ENCODE results near the gene DNAH12. TPM values are rescaled to one million over a fixed set of nuclear protein-coding genes. Genes with fewer than 3 reads are reported as not detected.
A peak's percentile ranks its signal among the peaks of the same experiment; 100 is the strongest.

DNAH12 gene
- total RNA-seq, 5 donors from 2014 or later (not counting 1 experiment from before 2014, with no cell fraction given), result 0.12 to 0.39 (median 0.25) TPM

DNA sequence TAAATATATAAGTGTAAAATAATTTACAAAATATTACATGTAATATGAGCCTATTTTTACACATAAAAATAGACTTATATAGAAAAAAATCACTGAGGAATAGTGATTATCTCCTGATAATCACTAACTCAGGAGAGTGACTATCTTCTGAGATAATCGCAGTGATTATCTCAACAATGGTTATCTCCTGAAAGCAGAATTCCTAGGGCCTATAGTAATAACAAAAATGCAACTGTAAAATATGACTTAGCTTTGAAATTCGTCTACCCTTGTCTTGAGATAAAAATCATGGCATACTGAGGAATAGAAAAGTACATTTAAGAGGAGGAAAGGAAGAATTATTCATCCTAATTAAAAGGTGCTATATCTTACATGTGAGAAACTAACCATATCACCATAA lies 134.7 kb downstream of the DNAH12 start:
- ChIA-PET POLR2A (no interaction called here), CTCF (no interaction called here)
- no peaks in the 10 kb centered on the region for H3K4me1 Mint-ChIP-seq
- no peak overlapping the region for H3K27ac ChIP-seq (ENCODE audit: low read length)
- DNase-seq (no peak), ATAC-seq (replicated peaks in 1 of 4) (no peak)
- no peak overlapping the region for H3K27ac Mint-ChIP-seq
- peaks cover 10 to 15% of the 10 kb centered on the region in 2 donors for H3K27me3 Mint-ChIP-seq
- no peak overlapping the region for H3K4me3 Mint-ChIP-seq
- H3K4me3 ChIP-seq (ENCODE audit: control insufficient read depth in 1 of 2, extremely low read depth in 1 of 2, low read length in 1 of 2), result no peak overlapping the region
- no peaks in the 10 kb centered on the region for H3K36me3 Mint-ChIP-seq
- no peaks in the 10 kb centered on the region for H3K9me3 ChIP-seq
- no peaks in the 10 kb centered on the region for H3K36me3 ChIP-seq (ENCODE audit: control insufficient read depth in 2 of 2, extremely low read depth in 1 of 2, insufficient read depth in 1 of 2, low read length in 1 of 2)
- no peaks in the 10 kb centered on the region for H3K27me3 ChIP-seq (replicated peaks in 1 of 2; ENCODE audit: control insufficient read depth in 2 of 2, extremely low read depth in 1 of 2, insufficient read depth in 2 of 2, low read length in 1 of 2)
- no CpG with 5 or more reads among the region's 2 CpGs for WGBS (ENCODE audit: insufficient coverage)
- H3K4me1 ChIP-seq (ENCODE audit: control insufficient read depth in 1 of 2, extremely low read depth in 1 of 2, insufficient read depth in 2 of 2, low read length in 2 of 2), result no peaks in the 10 kb centered on the region
- no peaks in the 10 kb centered on the region for H3K9me3 Mint-ChIP-seq

DNA sequence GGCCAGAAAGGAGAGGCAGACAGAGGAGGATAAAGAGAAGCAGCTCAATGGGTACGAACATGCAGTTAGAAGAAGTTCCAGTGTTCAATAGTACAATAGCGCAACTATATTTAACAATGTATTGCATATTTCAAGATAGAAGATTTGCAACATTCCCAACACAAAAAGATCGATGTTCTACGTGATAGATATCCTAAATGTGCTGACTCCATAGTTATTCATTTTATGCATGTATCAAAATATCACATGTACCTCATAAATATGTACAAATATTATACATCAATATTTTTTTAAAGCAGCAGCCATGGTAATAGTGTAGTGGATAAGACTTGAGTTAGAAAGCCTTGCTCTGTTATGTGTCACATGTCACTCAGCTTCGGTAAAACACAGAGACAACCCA lies 141.5 kb downstream of the DNAH12 start:
- peaks cover 3% of the 10 kb centered on the region for H3K9me3 ChIP-seq
- ChIA-PET CTCF (no interaction called here), POLR2A (no interaction called here)
- no peak overlapping the region for H3K27ac ChIP-seq (ENCODE audit: low read length)
- Mint-ChIP-seq H3K36me3 (no peaks in the 10 kb centered on the region), H3K27me3 (peaks cover under 1% of the 10 kb centered on the region in 2 donors), H3K4me1 (peaks cover 4 to 5% (median 4%) of the 10 kb centered on the region in 3 donors), H3K27ac (no peak overlapping the region), H3K9me3 (no peaks in the 10 kb centered on the region), H3K4me3 (no peak overlapping the region)
- no peak for DNase-seq
- H3K36me3 ChIP-seq (ENCODE audit: control insufficient read depth in 2 of 2, extremely low read depth in 1 of 2, insufficient read depth in 1 of 2, low read length in 1 of 2), result no peaks in the 10 kb centered on the region
- no peak overlapping the region for H3K4me3 ChIP-seq (ENCODE audit: control insufficient read depth in 1 of 2, extremely low read depth in 1 of 2, low read length in 1 of 2)
- ATAC-seq (replicated peaks in 1 of 4), result no peak
- WGBS (ENCODE audit: insufficient coverage), result no CpG with 5 or more reads among the region's 5 CpGs
- no peaks in the 10 kb centered on the region for H3K27me3 ChIP-seq (replicated peaks in 1 of 2; ENCODE audit: control insufficient read depth in 2 of 2, extremely low read depth in 1 of 2, insufficient read depth in 2 of 2, low read length in 1 of 2)
- H3K4me1 ChIP-seq (ENCODE audit: control insufficient read depth in 1 of 2, extremely low read depth in 1 of 2, insufficient read depth in 2 of 2, low read length in 2 of 2), result peaks cover 0 to under 1% of the 10 kb centered on the region in 2 experiments

- no CpG with 5 or more reads among the region's 3 CpGs for WGBS (ENCODE audit: insufficient coverage)
- H3K27me3 Mint-ChIP-seq, result no peaks in the 10 kb centered on the region
- Histone ChIP-seq H3K27ac (ENCODE audit: low read length) (no peak overlapping the region), H3K4me3 (ENCODE audit: control insufficient read depth in 1 of 2, extremely low read depth in 1 of 2, low read length in 1 of 2) (no peak overlapping the region), H3K27me3 (replicated peaks in 1 of 2; ENCODE audit: control insufficient read depth in 2 of 2, extremely low read depth in 1 of 2, insufficient read depth in 2 of 2, low read length in 1 of 2) (no peaks in the 10 kb centered on the region), H3K36me3 (ENCODE audit: control insufficient read depth in 2 of 2, extremely low read depth in 1 of 2, insufficient read depth in 1 of 2, low read length in 1 of 2) (no peaks in the 10 kb centered on the region), H3K9me3 (peaks cover 3% of the 10 kb centered on the region), H3K4me1 (ENCODE audit: control insufficient read depth in 1 of 2, extremely low read depth in 1 of 2, insufficient read depth in 2 of 2, low read length in 2 of 2) (peaks cover 0 to 3% of the 10 kb centered on the region in 2 experiments)
- peaks cover 16 to 17% (median 16%) of the 10 kb centered on the region in 3 donors for H3K4me1 Mint-ChIP-seq
- H3K27ac Mint-ChIP-seq, result peak overlapping the region; percentile 14 to 77
- ChIA-PET CTCF (interaction anchor here (0.5 to 2.1 kb wide), 20 partner anchors 11 to 909 kb away, joined by 3 to 23 read pairs (median 4); partner anchors contain the start of genes ARF4 (in 1 of the 2), HTD2 (in 1 of the 2) and RPP14 (in 1 of the 2)), POLR2A (interaction anchor here (0.5 to 0.7 kb wide), 4 partner anchors 21 to 816 kb away, joined by 3 read pairs; no protein-coding TSS in a partner anchor)
- DNase-seq (peak; percentile 20 to 74 (median 45)), ATAC-seq (replicated peaks in 1 of 4) (peak; percentile 93 to 99 (median 98))
- peak overlapping the region; percentile 0 to 23 (median 4) for H3K4me3 Mint-ChIP-seq
- no peaks in the 10 kb centered on the region for H3K9me3 Mint-ChIP-seq
- H3K36me3 Mint-ChIP-seq, result no peaks in the 10 kb centered on the region
Observed at GRCh38 chr3:57397175-57398026, 146.7 kb downstream of the DNAH12 start.

DNA sequence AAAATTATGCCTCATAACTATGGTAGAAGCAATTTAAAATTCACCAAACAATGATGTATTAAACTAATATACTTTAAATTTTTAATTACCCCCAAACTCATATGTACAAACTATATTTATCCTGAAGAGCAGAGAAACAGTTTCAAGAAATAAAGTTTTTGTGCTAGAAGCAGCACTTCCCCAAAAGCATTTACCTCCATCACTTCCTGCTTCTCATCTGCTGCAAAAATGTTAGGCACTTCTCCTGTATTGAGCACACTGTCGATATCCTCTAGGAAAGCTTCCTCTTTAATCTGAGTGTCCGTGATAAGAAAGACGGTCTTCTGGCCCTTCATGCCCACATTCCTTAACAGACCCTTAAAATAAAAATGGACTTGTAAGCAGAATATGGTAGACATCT lies 150.2 kb downstream of the DNAH12 start:
- peaks cover 16 to 17% (median 16%) of the 10 kb centered on the region in 3 donors for H3K4me1 Mint-ChIP-seq
- Histone ChIP-seq H3K9me3 (peaks cover 3% of the 10 kb centered on the region), H3K27ac (ENCODE audit: low read length) (no peak overlapping the region), H3K4me3 (ENCODE audit: control insufficient read depth in 1 of 2, extremely low read depth in 1 of 2, low read length in 1 of 2) (no peak overlapping the region), H3K36me3 (ENCODE audit: control insufficient read depth in 2 of 2, extremely low read depth in 1 of 2, insufficient read depth in 1 of 2, low read length in 1 of 2) (no peaks in the 10 kb centered on the region), H3K4me1 (ENCODE audit: control insufficient read depth in 1 of 2, extremely low read depth in 1 of 2, insufficient read depth in 2 of 2, low read length in 2 of 2) (peaks cover 0 to 3% of the 10 kb centered on the region in 2 experiments), H3K27me3 (replicated peaks in 1 of 2; ENCODE audit: control insufficient read depth in 2 of 2, extremely low read depth in 1 of 2, insufficient read depth in 2 of 2, low read length in 1 of 2) (no peaks in the 10 kb centered on the region)
- ATAC-seq (replicated peaks in 1 of 4) (no peak), DNase-seq (no peak)
- POLR2A ChIA-PET, result no interaction called here
- peak overlapping the region in 1 of 2 donors; percentile 64 for H3K27ac Mint-ChIP-seq
- no peak overlapping the region for H3K4me3 Mint-ChIP-seq
- no peaks in the 10 kb centered on the region for H3K36me3 Mint-ChIP-seq
- no peaks in the 10 kb centered on the region for H3K9me3 Mint-ChIP-seq
- peaks cover 0 to 9% of the 10 kb centered on the region in 2 donors for H3K27me3 Mint-ChIP-seq
- CTCF ChIA-PET, result no interaction called here
- WGBS (ENCODE audit: insufficient coverage), result 17% methylated on average over 1 of the region's 3 CpGs

DNA sequence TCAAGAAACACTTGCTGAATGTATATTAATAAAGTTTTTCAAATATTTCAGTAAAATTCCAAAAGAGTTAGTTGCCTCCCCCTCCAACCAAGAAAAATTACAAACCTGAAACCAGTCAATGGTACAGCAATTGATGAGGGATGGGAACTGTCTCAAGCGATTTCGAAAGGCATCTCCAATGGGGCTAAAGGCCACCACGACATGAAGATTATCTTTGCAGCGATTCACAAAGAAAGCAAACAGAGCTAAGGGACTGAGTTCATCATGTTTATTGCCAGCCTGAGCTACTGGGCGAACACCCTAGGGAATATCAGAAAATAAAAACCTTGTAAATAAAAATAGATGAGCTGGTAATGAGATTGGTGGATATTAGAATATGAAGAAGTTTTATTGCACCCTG lies 152.4 kb downstream of the DNAH12 start:
- H3K27ac ChIP-seq (ENCODE audit: low read length), result no peak overlapping the region
- no peak overlapping the region for H3K4me3 Mint-ChIP-seq
- no peak overlapping the region for H3K4me3 ChIP-seq (ENCODE audit: control insufficient read depth in 1 of 2, extremely low read depth in 1 of 2, low read length in 1 of 2)
- peaks cover 5 to 7% (median 5%) of the 10 kb centered on the region in 3 donors for H3K4me1 Mint-ChIP-seq
- H3K9me3 Mint-ChIP-seq, result no peaks in the 10 kb centered on the region
- CTCF ChIA-PET, result interaction anchor here in 1 of 2 donors (0.7 kb wide), 1 partner anchor 10 kb away, joined by 3 read pairs; no protein-coding TSS in a partner anchor
- H3K27ac Mint-ChIP-seq, result no peak overlapping the region
- WGBS (ENCODE audit: insufficient coverage), result 93% methylated on average over 5 of the region's 5 CpGs
- no peaks in the 10 kb centered on the region for H3K4me1 ChIP-seq (ENCODE audit: control insufficient read depth in 1 of 2, extremely low read depth in 1 of 2, insufficient read depth in 2 of 2, low read length in 2 of 2)
- no peaks in the 10 kb centered on the region for H3K36me3 ChIP-seq (ENCODE audit: control insufficient read depth in 2 of 2, extremely low read depth in 1 of 2, insufficient read depth in 1 of 2, low read length in 1 of 2)
- H3K9me3 ChIP-seq, result no peaks in the 10 kb centered on the region
- no peak for DNase-seq
- H3K27me3 ChIP-seq (replicated peaks in 1 of 2; ENCODE audit: control insufficient read depth in 2 of 2, extremely low read depth in 1 of 2, insufficient read depth in 2 of 2, low read length in 1 of 2), result no peaks in the 10 kb centered on the region
- no peaks in the 10 kb centered on the region for H3K36me3 Mint-ChIP-seq
- no peak for ATAC-seq (replicated peaks in 1 of 4)
- H3K27me3 Mint-ChIP-seq, result peaks cover 0 to 9% of the 10 kb centered on the region in 2 donors
- POLR2A ChIA-PET, result no interaction called here

- Histone ChIP-seq H3K27ac (ENCODE audit: low read length) (no peak overlapping the region), H3K9me3 (no peaks in the 10 kb centered on the region), H3K4me3 (ENCODE audit: control insufficient read depth in 1 of 2, extremely low read depth in 1 of 2, low read length in 1 of 2) (no peak overlapping the region), H3K4me1 (ENCODE audit: control insufficient read depth in 1 of 2, extremely low read depth in 1 of 2, insufficient read depth in 2 of 2, low read length in 2 of 2) (no peaks in the 10 kb centered on the region), H3K36me3 (ENCODE audit: control insufficient read depth in 2 of 2, extremely low read depth in 1 of 2, insufficient read depth in 1 of 2, low read length in 1 of 2) (no peaks in the 10 kb centered on the region), H3K27me3 (replicated peaks in 1 of 2; ENCODE audit: control insufficient read depth in 2 of 2, extremely low read depth in 1 of 2, insufficient read depth in 2 of 2, low read length in 1 of 2) (no peaks in the 10 kb centered on the region)
- CTCF ChIA-PET, result no interaction called here
- POLR2A ChIA-PET, result no interaction called here
- DNase-seq (no peak), ATAC-seq (replicated peaks in 1 of 4) (no peak)
- Mint-ChIP-seq H3K9me3 (no peaks in the 10 kb centered on the region), H3K4me1 (peaks cover 4 to 5% (median 4%) of the 10 kb centered on the region in 3 donors), H3K27ac (no peak overlapping the region), H3K4me3 (no peak overlapping the region), H3K27me3 (peaks cover 0 to 9% of the 10 kb centered on the region in 2 donors), H3K36me3 (no peaks in the 10 kb centered on the region)
- WGBS (ENCODE audit: insufficient coverage), result 50% methylated on average over 2 of the region's 2 CpGs
Observed at GRCh38 chr3:57389271-57389670, 154.9 kb downstream of the DNAH12 start.
